Measurements from ENCODE around the gene LOXL4. TPM values are rescaled to one million over a fixed set of nuclear protein-coding genes. Genes with fewer than 3 reads are reported as not detected.

Gene LOXL4
- polyA plus RNA-seq, 1 donor: 11.5 TPM

- DNase-seq: no peak
These were observed 4.9 kb downstream of the LOXL4 start for GRCh38 chr10:98263088-98263487.

GRCh38 chr10:98262571-98262970, 5.4 kb downstream of the LOXL4 start:
- no peak for DNase-seq

GRCh38 chr10:98261436-98262277, 6.3 kb downstream of the LOXL4 start:
- no peak for DNase-seq

- no peak for DNase-seq
These were observed 7.2 kb downstream of the LOXL4 start for GRCh38 chr10:98260752-98261151.

- DNase-seq: no peak
These were observed 7.6 kb downstream of the LOXL4 start for GRCh38 chr10:98260350-98260749.

GRCh38 chr10:98259606-98260315, 8.2 kb downstream of the LOXL4 start:
- DNase-seq: no peak

- no peak for DNase-seq
These were observed 9.1 kb downstream of the LOXL4 start for GRCh38 chr10:98258683-98259454.

GRCh38 chr10:98257961-98258360, 10.0 kb downstream of the LOXL4 start:
- DNase-seq: no peak

- no peak for DNase-seq
These were observed 10.8 kb downstream of the LOXL4 start for GRCh38 chr10:98257198-98257597.

GRCh38 chr10:98256692-98257091, 11.3 kb downstream of the LOXL4 start:
- DNase-seq: no peak

- DNase-seq: no peak
These were observed 12.7 kb downstream of the LOXL4 start for GRCh38 chr10:98255146-98255877.

GRCh38 chr10:98254234-98254974, 13.6 kb downstream of the LOXL4 start:
- DNase-seq: no peak

- no peak for DNase-seq
These were observed 14.5 kb downstream of the LOXL4 start for GRCh38 chr10:98253499-98253898.

GRCh38 chr10:98252464-98252863, 15.5 kb downstream of the LOXL4 start:
- no peak for DNase-seq

- no peak for DNase-seq
These were observed 16.6 kb downstream of the LOXL4 start for GRCh38 chr10:98251399-98251798.

- no peak for DNase-seq
These were observed 18.9 kb downstream of the LOXL4 start for GRCh38 chr10:98249134-98249533.

- no peak for DNase-seq
These were observed 20.0 kb downstream of the LOXL4 start for GRCh38 chr10:98248018-98248417.

- no peak for DNase-seq
These were observed 20.8 kb downstream of the LOXL4 start for GRCh38 chr10:98246911-98247805.

GRCh38 chr10:98244586-98244985, 23.4 kb downstream of the LOXL4 start:
- DNase-seq: no peak

- no peak for DNase-seq
These were observed 23.9 kb downstream of the LOXL4 start for GRCh38 chr10:98244141-98244540.

GRCh38 chr10:98242823-98243222, 25.2 kb downstream of the LOXL4 start:
- DNase-seq: no peak

Data from hindlimb muscle (tissue), 1 donor.